HepG2 (cell line): ENCODE measurements around the gene SPA17. TPM values are rescaled to one million over a fixed set of nuclear protein-coding genes. Genes with fewer than 3 reads are reported as not detected.
A peak's percentile ranks its signal among the peaks of the same experiment; 100 is the strongest.

Experiments used
- AGO2 ChIP-seq: fragments of 200-400 bp; formaldehyde crosslinking; optimal IDR thresholded peaks from 2 replicates; pipeline ENCODE3; 2017; ENCODE audit warnings: mild to moderate bottlenecking, low read depth, low read length, moderate library complexity
- FIP1L1 ChIP-seq: fragments of 200-400 bp; formaldehyde crosslinking; IDR thresholded peaks from 2 replicates; pipeline ENCODE4 v1.6.1; 2018; ENCODE audit warnings: low read depth, mild to moderate bottlenecking, low read length, moderate library complexity, borderline replicate concordance; ENCODE audit not compliant: insufficient read depth
- GABPB1 ChIP-seq: IDR thresholded peaks from 2 replicates; pipeline ENCODE4 v1.6.1; 2016; ENCODE audit warnings: mild to moderate bottlenecking, missing genetic modification reagents, moderate library complexity, missing compliant biosample characterization
- GATAD2A ChIP-seq: IDR thresholded peaks from 2 replicates; pipeline ENCODE4 v1.6.1; 2016
- HNRNPL ChIP-seq: fragments of 200-400 bp; formaldehyde crosslinking; IDR thresholded peaks from 2 replicates; pipeline ENCODE4 v1.6.1; 2017; ENCODE audit warnings: mild to moderate bottlenecking, low read depth, low read length
- NFKB2 ChIP-seq: sonication (generic); formaldehyde crosslinking; IDR thresholded peaks from 2 replicates; pipeline ENCODE4 v1.4.0; 2020; ENCODE audit warnings: missing genetic modification reagents, borderline replicate concordance
- RFXANK ChIP-seq: IDR thresholded peaks from 2 replicates; pipeline ENCODE4 v1.6.1; 2016
- ZIK1 ChIP-seq: sonication (generic); formaldehyde crosslinking; IDR thresholded peaks from 2 replicates; pipeline ENCODE4 v1.5.0; 2020; ENCODE audit warnings: mild to moderate bottlenecking, low read depth, missing genetic modification reagents, borderline replicate concordance
- ZNF484 ChIP-seq: sonication (generic); formaldehyde crosslinking; IDR thresholded peaks from 2 replicates; pipeline ENCODE4 v1.5.1; 2020; ENCODE audit warnings: mild to moderate bottlenecking, low read depth, missing genetic modification reagents, borderline replicate concordance
- ZNF737 ChIP-seq: sonication (generic); formaldehyde crosslinking; IDR thresholded peaks from 2 replicates; pipeline ENCODE4 v1.5.0; 2020; ENCODE audit warnings: missing genetic modification reagents, mild to moderate bottlenecking, borderline replicate concordance
- polyA plus RNA-seq, 8 experiments: library from polyadenylated mRNA; depleted of rRNA in 3 of 8; stranded (reverse) in 7 of 8; unstranded in 1 of 8; fragments of >200 nt; fragmentation: Illumina TruSeq in 4 of 8; extraction: Trizol in 4 of 8; gene quantifications; 2 replicates each; pipeline versions ENCODE4 v1.2.1 to v1.2.3, GENCODE V29; 2011 to 2016; ENCODE audit warnings: low read depth in 4 of 8, missing spikeins in 1 of 8, mixed read lengths in 1 of 8; ENCODE audit not compliant: insufficient read depth in 1 of 8
- total RNA-seq, 5 experiments: library from RNA; depleted of rRNA; stranded (reverse); fragments of >200 nt; fragmentation: Illumina TruSeq; extraction: Trizol; gene quantifications; 2 replicates each; pipeline ENCODE4 v1.2.3, GENCODE V29; 2016; ENCODE audit warnings: low read depth in 1 of 5
- TF ChIP-seq, protein P1 (sequence below), 2 experiments: fragments of 450-650 bp in 1 of 2; sonication (generic) in 1 of 2; formaldehyde crosslinking in 1 of 2; IDR thresholded peaks; 2 replicates each; pipeline versions ENCODE4 v1.6.1 to v1.8.0; 2016 to 2022; ENCODE audit warnings: antibody characterized with exemption in 1 of 2, mild to moderate bottlenecking in 1 of 2, missing genetic modification reagents in 1 of 2
- TF ChIP-seq, protein P2 (sequence below): IDR thresholded peaks from 2 replicates; pipeline ENCODE4 v1.6.1; 2012; ENCODE audit warnings: low read depth, low read length, improper control_type of control experiment
- TF ChIP-seq, protein P3 (sequence below): sonication (generic); formaldehyde crosslinking; conservative IDR thresholded peaks from 2 replicates; pipeline ENCODE4 v1.4.0; 2020; ENCODE audit warnings: missing genetic modification reagents

The SPA17 gene
- total and polyA plus RNA-seq, 2 of the 13 experiments (the other 11 are each of a cell fraction or from before 2014, with no cell fraction given), result 4.4 to 8.4 TPM

DNA sequence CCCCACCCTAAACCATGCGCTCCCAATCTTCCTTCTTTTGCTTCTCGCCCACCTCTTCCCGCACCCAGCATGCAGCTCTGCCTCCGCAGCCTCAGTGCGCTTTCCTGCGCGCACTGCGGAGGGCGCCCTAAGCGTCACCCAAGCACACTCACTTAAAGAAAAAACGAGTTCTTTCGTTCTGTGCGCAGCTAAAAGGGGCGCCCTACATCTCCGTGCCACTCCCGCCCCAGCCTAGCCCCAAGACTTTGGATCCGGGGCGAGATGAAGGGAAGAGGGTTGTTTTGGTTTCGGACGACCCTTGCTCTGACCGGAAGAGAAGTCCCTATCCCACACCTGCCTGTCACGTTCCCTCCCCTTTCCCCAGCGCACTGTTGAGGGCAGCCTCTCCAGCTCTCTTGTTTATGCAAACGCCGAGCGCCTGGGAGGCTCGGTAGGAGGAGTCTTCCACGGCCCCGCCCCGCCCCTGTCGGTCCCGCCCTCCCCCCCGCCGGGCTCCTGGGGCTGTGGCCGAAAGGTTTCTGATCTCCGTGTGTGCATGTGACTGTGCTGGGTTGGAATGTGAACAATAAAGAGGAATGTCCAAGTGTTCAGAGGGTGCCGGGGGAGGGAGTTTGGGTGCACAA is 73.0 kb downstream of the SPA17 start (continued):
- TF ChIP-seq, protein P1, sequence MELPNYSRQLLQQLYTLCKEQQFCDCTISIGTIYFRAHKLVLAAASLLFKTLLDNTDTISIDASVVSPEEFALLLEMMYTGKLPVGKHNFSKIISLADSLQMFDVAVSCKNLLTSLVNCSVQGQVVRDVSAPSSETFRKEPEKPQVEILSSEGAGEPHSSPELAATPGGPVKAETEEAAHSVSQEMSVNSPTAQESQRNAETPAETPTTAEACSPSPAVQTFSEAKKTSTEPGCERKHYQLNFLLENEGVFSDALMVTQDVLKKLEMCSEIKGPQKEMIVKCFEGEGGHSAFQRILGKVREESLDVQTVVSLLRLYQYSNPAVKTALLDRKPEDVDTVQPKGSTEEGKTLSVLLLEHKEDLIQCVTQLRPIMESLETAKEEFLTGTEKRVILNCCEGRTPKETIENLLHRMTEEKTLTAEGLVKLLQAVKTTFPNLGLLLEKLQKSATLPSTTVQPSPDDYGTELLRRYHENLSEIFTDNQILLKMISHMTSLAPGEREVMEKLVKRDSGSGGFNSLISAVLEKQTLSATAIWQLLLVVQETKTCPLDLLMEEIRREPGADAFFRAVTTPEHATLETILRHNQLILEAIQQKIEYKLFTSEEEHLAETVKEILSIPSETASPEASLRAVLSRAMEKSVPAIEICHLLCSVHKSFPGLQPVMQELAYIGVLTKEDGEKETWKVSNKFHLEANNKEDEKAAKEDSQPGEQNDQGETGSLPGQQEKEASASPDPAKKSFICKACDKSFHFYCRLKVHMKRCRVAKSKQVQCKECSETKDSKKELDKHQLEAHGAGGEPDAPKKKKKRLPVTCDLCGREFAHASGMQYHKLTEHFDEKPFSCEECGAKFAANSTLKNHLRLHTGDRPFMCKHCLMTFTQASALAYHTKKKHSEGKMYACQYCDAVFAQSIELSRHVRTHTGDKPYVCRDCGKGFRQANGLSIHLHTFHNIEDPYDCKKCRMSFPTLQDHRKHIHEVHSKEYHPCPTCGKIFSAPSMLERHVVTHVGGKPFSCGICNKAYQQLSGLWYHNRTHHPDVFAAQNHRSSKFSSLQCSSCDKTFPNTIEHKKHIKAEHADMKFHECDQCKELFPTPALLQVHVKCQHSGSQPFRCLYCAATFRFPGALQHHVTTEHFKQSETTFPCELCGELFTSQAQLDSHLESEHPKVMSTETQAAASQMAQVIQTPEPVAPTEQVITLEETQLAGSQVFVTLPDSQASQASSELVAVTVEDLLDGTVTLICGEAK (IDR thresholded peaks at IDR 0.05), result no peak
- TF ChIP-seq, protein P1 (CRISPR knock-in tag; IDR thresholded peaks at IDR 0.05), result peak; percentile 82; the same call in 1 of the 2 replicates
- TF ChIP-seq ZNF737, result no peak
- peak; percentile 69 for TF ChIP-seq GABPB1
- no peak for TF ChIP-seq FIP1L1
- TF ChIP-seq RFXANK, result no peak
- TF ChIP-seq GATAD2A (CRISPR knock-in tag), result 0 out of 2 replicates have a peak, but pooled peaks have one; percentile 28
- TF ChIP-seq, protein P2, sequence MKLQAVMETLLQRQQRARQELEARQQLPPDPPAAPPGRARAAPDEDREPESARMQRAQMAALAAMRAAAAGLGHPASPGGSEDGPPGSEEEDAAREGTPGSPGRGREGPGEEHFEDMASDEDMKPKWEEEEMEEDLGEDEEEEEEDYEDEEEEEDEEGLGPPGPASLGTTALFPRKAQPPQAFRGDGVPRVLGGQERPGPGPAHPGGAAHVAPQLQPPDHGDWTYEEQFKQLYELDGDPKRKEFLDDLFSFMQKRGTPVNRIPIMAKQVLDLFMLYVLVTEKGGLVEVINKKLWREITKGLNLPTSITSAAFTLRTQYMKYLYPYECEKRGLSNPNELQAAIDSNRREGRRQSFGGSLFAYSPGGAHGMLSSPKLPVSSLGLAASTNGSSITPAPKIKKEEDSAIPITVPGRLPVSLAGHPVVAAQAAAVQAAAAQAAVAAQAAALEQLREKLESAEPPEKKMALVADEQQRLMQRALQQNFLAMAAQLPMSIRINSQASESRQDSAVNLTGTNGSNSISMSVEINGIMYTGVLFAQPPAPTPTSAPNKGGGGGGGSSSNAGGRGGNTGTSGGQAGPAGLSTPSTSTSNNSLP, result no peak
- TF ChIP-seq, protein P3, sequence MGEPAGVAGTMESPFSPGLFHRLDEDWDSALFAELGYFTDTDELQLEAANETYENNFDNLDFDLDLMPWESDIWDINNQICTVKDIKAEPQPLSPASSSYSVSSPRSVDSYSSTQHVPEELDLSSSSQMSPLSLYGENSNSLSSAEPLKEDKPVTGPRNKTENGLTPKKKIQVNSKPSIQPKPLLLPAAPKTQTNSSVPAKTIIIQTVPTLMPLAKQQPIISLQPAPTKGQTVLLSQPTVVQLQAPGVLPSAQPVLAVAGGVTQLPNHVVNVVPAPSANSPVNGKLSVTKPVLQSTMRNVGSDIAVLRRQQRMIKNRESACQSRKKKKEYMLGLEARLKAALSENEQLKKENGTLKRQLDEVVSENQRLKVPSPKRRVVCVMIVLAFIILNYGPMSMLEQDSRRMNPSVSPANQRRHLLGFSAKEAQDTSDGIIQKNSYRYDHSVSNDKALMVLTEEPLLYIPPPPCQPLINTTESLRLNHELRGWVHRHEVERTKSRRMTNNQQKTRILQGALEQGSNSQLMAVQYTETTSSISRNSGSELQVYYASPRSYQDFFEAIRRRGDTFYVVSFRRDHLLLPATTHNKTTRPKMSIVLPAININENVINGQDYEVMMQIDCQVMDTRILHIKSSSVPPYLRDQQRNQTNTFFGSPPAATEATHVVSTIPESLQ, result no peak
- no peak for TF ChIP-seq ZIK1
- TF ChIP-seq HNRNPL, result no peak
- TF ChIP-seq NFKB2 (CRISPR knock-in tag), result peak; percentile 47; the same call in 1 of the 2 replicates
- no peak for TF ChIP-seq AGO2
- TF ChIP-seq ZNF484 (CRISPR knock-in tag), result no peak
